HG03342 (cell line): ENCODE measurements around the gene ANKRD27.

Source experiments
- ATAC-seq: cut with Tn5 transposase; IDR thresholded peaks from one replicate; pipeline ENCODE4 v1.9.1; 2021; ENCODE audit warnings: mild to moderate bottlenecking, moderate library complexity; ENCODE audit not compliant: unreplicated experiment

The ANKRD27 gene

DNA sequence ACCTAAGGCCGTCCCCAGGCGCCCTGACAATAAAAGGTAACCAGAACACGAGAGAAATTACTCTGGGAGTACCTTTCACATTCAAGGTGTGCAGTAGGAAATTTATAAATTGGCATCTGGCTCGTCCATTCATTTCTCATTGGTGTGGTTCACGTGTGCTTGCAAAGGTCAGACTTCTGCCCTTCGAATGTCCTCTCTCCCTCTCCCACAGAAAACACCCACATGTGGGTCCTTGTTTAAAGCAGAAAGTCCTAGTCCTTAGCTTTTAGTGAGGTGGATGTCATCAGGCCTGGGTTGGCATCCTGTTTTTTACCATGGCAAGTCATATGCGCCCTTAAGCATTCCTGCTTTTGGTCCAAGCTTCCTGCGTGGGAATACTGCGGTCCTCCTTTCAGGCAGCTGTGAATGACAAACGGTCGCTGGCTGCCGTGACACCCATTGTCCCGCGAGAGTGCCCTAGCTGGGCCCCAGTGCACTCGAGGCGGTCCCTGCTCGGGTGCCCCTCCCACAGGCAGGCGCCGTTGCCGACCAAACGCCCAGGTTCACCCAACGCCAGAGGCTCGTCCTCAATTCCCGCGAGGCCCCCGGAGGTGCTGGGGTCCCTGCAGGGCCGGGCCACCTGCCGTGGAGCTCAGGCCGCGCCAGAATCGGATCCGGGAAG lies 16.4 kb upstream of the ANKRD27 start, which contains the start of gene NUDT19:
Gene NUDT19 (plus strand): TSS at position 531 of the 661 bp plus-strand sequence. CDS start 140 bp downstream, outside the sequence.
- ATAC-seq, result peak; percentile 89

DNA sequence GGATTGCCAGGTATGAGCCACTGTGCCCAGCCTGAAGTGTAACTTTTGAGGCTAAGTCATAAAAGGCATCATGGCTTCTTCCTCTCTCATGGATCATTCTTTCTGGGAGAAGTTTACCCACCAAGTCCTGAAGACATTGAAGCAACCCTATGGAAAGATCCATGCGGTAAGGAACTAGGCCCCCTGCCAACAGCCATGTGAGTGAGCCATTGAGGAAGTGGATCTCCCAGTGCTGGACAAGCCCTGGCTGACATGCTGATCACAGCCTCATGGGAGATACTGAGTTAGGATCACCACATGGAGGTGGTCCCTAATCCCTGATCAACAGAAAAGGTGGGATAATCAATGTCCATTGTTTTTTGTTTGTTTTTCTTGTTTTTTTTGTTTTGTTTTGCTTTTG lies 13.3 kb upstream of the ANKRD27 start:
- ATAC-seq, result no peak

DNA sequence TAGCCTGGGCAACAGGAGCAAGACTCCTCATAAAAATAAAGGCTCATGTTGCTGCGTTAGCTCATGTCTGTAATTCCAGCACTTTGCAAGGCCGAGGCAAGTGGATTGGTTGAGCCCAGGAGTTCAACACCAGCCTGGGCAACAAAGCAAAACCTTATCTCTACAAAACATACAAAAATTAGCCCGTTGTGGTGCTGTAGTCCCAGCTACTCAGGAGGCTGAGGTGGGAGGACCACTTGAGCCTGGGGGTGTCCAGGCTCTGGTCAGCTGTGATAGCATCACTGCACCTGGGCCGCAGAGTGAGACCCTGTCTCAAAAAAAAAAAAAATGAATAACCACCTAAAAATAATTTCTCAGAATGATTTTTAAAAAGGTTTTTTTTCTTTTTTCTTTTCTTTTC lies 12.7 kb upstream of the ANKRD27 start:
- ATAC-seq, result no peak

DNA sequence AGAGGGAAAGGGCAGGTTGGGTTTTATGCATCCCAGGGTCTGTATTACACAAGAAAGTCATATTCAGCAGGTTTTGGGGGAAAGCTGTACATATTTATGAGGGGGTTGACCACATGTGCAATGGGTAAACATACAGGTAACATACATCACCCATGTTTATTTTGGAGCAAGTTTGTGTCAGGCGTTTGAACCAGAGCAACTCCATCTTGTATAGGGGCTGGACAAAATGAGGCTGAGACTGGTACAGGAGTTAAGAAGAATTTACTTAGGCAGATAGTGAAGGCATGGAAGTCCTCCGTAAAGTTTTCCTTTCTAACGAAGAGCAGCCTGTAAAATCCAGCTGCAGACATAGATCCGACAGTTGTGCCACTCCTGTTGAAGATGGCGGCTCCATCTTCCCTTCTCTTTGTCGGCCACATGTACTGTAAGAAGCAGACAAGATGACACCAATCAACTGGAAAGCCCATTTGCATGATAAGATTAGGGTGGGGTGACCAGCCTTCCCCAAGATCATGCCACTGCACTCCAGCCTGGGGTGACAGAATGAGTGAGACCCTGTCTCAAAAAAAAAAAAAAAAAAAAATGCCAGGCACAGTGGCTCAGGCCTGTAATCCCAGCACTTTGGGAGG lies 12.0 kb upstream of the ANKRD27 start:
- ATAC-seq, result no peak

DNA sequence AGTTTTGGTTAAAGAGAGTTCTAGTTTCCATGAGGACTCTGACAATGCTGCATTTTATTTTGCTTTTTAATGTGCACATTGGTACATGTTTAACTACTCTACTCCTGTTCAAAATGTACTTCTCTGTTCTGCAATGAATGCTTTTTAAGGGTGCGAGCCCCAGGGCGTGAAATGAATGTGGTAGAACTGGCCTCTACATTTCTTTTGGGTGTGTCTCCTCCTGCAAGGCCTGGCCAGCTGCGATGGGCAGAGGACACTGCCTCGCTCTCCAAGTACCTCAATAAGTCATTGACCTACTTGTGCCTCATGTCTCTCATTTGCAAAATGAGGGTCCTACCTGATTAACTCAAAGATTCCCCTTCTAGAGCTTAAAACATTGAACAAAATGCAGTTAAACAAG lies 7.3 kb upstream of the ANKRD27 start:
- no peak for ATAC-seq

DNA sequence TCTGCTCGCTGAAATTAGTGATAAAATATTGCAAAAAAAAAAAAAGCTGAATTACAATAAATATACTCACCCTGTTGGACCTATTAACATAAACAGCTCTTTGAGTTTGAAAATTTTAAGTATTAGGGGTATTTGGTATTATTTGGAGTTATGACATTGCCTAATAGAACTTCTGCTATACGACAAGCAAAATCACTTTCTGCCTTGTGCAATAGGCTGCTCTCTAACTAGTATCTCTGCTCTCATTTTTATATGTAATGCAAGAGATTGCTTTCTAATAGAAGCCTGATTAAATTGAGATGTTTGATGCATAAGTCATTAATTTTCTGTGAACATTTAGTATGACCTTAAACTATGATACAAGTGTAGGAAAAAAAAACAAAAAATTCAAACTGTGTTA lies 6.0 kb upstream of the ANKRD27 start:
- ATAC-seq, result no peak

DNA sequence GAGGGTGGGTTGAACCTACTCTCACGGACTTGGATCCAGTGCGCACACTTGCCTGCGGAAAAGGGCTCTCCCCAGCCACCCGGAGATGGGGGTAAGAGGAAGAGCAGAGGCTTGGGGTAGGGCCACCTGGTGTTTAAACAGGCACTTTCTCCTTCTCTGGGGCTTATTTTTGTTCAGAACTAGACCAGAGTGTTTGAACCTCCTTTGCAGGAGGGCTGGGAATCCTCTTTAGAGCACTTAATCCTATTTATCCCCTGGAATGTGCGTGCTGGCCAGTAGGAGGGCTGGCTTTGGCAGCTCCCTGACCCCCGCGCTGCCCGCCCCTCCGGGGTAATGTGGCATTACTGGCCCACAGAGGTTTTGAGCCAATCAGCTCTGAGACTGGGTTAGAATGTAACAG lies 2.7 kb upstream of the ANKRD27 start:
- ATAC-seq, result no peak

DNA sequence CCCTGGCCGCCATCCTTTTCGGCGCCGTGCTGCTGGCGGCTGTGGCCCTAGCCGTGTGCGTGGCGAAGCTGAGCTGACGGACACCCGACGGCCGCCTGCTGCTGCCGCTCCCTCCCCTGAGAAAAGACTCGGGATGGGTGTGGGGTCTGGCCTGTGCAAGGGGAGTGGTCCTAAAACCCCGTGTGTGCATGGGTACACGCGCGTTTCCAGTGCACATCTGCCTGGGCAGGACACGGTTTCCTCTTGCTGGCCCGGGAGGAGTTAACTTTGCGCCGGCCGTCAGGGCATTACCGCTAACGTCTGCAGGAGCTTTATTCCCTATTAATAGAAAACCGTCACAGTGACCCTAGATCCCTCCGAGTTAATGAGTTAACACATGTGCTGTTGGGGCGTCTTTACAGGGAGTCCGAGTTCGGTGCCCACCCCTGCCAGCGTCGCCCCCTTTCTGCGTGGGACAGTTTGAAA lies 1.9 kb upstream of the ANKRD27 start:
- ATAC-seq, result no peak

DNA sequence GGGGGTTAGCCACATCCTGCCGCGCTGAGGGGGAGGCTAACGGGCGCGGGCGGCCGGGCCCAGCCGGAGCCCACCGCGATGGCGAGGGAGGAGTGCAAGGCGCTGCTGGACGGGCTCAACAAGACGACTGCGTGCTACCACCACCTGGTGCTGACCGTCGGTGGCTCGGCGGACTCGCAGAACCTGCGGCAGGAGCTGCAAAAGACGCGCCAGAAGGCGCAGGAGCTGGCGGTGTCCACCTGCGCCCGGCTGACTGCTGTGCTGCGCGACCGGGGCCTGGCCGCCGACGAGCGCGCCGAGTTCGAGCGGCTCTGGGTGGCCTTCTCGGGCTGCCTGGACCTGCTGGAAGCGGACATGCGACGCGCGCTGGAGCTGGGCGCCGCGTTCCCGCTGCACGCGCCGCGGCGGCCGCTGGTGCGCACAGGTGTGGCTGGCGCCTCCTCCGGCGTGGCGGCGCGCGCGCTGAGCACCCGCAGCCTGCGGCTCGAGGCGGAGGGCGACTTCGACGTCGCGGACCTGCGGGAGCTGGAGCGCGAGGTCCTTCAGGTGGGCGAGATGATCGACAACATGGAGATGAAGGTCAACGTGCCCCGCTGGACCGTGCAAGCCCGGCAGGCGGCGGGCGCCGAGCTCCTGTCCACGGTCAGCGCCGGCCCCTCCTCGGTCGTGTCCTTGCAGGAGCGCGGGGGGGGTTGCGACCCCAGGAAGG lies 1.4 kb upstream of the ANKRD27 start:
- no peak for ATAC-seq

DNA sequence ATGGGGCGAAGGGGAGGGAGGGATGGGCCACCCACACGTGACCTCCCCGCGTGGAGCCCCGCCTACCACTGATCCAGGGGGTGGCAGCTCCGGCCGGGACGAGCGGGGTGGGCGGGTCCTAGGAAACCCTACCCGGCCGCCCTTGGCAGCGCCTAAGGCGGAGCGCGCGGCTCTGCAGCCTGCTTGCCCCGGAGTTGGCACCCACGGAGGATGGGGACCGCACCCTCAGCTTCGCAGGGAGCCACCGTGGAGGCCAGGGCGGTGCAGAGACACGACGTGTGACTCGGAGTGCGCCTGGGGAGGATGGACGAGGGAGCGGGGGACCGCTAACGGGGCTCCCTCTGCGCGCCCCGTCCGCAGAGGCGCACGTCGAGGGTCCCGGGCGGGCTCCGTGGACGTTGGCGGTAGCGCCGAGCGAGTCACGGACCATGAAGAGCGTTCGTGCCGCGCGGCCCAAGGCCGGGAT lies 773 bp upstream of the ANKRD27 start, which contains the start of gene RGS9BP:
Gene RGS9BP (plus strand): TSS at position 129 of the 466 bp plus-strand sequence. CDS start 416 bp downstream, outside the sequence.
- ATAC-seq, result no peak

DNA sequence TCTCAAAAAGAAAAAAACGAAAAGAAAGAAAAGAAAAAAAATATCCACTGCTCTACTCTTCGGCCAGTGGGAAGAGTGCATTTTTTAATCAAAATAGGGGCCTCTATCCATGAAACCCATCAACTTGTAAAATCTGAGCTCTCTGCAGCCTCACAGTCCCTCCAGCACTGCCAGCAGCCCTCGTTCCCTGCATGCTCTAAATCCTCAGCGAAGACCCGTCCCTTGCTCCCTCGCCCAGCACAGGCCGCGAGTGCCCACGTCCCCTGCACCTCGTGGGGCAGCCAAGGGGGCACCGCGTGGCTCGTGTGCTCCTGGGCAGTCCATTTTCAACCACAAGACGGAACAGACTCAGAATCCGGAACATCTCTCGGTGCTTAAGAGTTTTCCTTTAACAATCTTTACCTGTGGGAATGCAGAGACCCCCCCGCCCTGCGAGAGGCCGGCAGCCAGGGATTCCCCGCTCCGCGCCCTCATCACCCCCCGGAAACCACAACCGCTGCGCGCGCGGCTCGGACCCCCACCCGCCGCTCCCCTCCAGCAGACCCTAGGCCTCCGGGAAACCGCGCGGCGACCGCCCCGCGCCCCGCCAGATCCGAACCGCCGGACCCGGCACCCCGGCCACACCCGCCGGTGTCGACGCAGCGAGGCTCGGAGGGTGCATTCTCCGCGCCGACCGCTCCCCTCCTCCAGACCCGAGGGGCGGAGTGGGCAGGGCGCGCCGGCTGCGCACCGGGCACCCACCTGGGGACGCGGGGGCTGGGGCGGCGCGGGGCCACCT lies 638 bp downstream of the ANKRD27 start:
- ATAC-seq, result peak; percentile 20

DNA sequence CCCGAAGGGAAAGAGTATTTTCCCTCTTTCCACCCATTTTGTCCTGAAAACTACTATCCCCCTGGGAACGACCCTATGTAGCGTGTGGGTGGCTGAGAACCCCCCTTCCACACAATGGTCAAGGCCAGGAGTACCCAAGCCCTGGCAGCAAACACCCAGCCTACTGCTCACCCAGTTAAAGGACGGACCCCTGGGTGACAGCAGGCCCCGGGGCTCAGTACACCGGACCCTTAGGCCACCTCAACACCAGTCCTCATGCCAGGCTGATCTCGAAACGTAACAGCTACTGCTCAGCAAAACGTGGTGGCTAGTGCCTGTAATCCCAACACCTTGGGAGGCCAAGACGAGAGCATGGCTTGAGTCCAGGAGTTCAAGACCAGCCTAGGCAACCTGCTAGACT lies 1.4 kb downstream of the ANKRD27 start:
- no peak for ATAC-seq

DNA sequence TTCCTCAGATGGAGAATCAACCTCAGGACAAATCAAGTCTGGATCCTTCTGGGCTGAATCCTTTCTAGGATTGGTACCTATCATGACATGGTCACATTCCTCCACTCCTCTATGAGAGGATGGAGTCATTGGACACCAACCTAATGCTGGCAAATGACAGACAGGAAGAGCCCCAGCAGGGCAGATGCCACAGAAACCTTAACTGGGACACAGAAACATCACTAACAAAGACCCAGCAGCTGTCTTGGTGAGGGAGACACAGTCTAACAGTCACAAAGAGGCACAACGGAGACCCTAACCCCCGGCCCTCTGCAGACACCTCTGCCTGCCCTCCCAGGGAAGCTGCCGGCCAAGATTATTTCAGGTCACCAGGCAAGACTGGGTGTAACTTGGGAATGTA lies 2.1 kb downstream of the ANKRD27 start:
- no peak for ATAC-seq

DNA sequence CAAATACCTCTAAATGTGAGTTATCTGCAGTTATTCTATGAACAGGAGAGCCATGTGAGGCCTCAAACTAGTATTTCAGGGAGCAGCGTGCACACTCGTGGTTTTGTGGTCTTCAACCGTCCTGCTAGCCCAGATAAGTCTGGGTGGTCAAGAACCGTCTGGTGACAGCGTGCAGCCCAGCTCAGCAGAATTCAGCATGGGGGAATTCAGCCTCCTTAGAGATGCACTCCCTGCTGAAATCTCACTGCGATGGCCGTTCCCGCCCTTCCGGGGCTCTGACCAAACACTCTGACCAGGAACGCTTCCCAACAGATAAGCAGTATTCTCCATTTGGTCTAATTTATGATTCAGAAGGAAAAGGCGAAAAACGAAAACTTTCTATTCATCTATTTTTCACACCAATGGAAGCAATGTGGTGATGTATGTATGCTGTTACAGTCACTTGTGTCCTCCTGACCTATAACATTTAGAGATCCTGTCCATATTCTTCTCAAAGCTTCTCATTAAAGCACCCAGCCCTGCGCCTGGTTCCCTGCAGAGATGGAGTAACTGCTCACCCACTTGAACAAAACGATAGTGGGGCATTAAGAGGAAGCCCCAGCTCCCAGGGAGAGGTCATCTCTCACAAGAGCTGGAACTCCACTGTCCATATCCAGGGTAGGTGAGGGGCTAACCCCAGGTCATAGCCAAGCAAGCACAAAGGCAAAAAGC lies 2.9 kb downstream of the ANKRD27 start:
- no peak for ATAC-seq

DNA sequence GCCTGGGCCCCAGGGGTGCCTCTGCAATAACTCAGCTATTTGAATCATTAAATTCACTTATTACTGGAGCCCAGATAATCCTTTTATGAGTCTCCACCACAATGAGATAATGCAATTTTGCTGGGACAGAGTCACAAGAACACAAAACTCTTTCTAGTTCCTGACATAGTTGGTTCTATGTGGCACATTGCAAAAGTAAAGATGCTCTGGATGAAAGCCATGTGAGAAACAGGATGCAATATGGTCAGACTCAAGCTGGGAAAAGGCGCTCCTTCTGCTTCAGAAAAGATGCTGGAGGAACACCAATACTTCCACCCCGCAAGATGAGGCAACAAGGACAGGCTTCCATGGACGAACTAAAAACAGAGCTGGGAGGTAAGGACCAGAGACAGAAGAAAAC lies 5.7 kb downstream of the ANKRD27 start:
- no peak for ATAC-seq

DNA sequence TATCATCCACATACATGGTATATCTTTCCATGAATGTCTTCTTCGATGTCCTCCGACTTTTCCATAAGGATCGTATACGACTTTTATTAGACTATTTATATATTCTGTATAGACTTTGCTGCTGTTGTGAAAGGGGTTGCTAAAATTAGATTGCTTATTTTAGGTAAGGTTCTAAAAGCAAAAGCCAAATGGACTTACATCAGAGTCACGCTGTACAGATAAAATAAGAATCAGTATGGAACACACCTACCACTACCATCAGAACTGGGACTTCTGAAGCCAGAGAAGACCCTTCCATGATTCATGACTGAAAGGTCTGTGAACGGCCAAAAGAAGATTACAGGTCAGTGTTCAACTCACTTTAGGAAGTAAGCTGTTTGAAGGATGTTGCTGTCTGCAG lies 8.9 kb downstream of the ANKRD27 start:
- ATAC-seq, result no peak

DNA sequence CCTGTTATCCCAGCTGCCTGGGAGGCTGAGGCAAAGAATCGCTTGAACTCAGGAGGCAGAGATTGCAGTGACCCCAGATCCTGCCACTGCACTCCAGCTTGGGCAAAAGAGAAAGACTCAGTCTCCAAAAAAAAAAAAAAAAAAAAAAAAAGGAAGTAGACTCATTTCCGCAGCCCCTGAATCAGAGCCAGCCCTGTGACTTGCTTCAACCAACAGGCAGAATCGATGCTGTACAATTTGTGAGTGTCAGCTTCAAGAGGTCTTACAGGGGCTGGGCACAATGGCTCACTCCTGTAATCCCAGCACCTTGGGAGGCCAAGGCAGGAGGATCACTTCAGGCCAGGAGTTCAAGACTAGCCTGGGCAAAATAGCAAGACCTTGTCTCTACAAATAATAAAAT lies 12.8 kb downstream of the ANKRD27 start:
- ATAC-seq, result no peak

DNA sequence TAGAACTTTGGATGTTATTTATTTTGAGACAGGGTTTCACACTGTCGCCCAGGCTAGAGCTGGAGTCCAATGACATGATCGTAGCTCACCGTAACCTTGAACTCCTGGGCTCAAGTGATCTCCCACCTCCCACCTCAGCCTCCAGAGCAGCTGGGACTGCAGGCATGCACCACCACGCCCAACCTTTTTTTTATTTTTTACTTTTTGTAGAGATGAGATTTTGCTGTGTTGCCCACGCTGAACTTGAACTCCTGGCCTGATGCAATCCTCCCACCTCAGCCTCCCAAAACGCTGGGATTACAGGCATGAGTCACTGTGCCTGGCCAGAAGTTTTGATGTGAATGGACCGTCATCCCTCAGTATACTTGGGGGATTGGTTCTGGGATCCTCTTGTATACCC lies 13.7 kb downstream of the ANKRD27 start:
- no peak for ATAC-seq

DNA sequence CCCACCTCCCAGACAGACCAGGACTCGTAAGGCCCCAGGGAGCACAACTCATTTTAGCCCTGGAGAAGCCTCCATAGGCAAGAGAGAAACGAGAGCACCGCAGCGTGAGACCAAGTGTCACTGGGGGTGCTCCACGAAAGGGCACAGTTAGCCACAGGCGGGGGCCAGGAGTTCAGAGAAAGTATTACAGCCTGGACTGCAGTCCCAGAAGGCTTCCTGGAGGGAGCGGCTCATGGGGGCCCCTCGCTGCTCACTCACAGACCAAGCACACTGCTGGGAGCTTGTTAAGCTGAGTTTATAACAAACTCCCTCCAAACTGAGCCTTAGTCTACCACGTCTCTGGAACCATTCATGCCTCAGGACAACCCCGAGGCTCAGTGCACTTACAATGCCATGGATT lies 16.5 kb downstream of the ANKRD27 start:
- ATAC-seq, result no peak

DNA sequence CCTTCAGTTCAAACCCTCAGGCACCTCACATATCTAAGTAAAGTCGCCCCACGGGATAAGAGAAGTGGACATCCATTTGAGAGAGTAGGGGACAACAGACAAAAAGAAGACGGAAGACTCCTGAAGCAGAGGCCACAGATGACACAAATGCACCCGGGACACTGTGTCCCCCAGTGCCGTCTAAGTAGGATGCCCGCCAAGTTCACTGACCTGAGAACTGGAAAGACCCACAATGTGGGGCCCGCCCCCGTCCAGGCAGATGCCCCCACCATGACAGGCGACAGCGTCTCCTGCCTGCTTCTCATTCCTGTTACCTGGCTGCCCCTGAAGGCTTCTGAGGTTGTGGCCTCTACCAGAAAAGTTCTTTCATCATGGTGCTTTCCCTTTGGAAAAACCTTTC lies 16.9 kb downstream of the ANKRD27 start:
- ATAC-seq, result no peak
